NB4 (cell line): ENCODE results near the gene SYCE1.
"Not testable (repeated sequence)": the region's sequence is repeated elsewhere in the genome, so short reads cannot be mapped to it uniquely, and the experiment has no call there.

ENCODE experiments used
- DNase-seq: peaks from one replicate; pipeline ENCODE4 v3.0.0; 2010; ENCODE audit warnings: low read depth
- H3K4me3 ChIP-seq: one replicate; pipeline ENCODE4 v1.5.1; 2011; ENCODE audit warnings: mild to moderate bottlenecking, low read depth, low read length, moderate library complexity
- MAX ChIP-seq: IDR thresholded peaks from 2 replicates; pipeline ENCODE4 v1.6.1; 2011; ENCODE audit warnings: low read depth, low read length
- MYC ChIP-seq: IDR thresholded peaks from 2 replicates; pipeline ENCODE4 v1.6.1; 2011; ENCODE audit warnings: low read depth, low read length
- POLR2A ChIP-seq: IDR thresholded peaks from 2 replicates; pipeline ENCODE4 v1.6.1; 2011; ENCODE audit warnings: mild to moderate bottlenecking; ENCODE audit not compliant: insufficient read length; ENCODE audit errors: extremely low read depth
- TF ChIP-seq, protein P1 (sequence below): IDR thresholded peaks from one replicate; pipeline ENCODE4 v1.5.1; 2012; ENCODE audit warnings: low read depth, low read length

The SYCE1 gene

GRCh38 chr10:133600657-133601056 lies 35.3 kb upstream of the SYCE1 start:
- TF ChIP-seq MYC: no peak
- TF ChIP-seq, protein P1, sequence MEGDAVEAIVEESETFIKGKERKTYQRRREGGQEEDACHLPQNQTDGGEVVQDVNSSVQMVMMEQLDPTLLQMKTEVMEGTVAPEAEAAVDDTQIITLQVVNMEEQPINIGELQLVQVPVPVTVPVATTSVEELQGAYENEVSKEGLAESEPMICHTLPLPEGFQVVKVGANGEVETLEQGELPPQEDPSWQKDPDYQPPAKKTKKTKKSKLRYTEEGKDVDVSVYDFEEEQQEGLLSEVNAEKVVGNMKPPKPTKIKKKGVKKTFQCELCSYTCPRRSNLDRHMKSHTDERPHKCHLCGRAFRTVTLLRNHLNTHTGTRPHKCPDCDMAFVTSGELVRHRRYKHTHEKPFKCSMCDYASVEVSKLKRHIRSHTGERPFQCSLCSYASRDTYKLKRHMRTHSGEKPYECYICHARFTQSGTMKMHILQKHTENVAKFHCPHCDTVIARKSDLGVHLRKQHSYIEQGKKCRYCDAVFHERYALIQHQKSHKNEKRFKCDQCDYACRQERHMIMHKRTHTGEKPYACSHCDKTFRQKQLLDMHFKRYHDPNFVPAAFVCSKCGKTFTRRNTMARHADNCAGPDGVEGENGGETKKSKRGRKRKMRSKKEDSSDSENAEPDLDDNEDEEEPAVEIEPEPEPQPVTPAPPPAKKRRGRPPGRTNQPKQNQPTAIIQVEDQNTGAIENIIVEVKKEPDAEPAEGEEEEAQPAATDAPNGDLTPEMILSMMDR: no peak
- no peak overlapping the region for H3K4me3 ChIP-seq
- DNase-seq: no peak

DNA sequence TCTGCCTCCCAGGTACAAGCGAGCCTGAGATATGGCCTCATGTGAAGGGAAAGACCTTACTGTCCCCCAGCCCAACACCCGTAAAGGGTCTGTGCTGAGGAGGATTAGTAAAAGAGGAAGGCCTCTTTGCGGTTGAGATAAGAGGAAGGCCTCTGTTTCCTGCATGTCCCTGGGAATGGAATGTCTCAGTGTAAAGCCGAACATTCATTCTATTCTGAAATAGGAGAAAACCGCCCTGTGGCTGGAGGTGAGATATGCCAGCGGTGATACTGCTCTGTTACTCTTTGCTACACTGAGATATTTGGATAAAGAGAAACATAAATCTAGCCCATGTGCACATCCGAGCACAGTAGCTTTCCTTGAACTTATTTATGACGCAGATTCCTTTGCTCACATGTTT lies 34.5 kb upstream of the SYCE1 start:
- H3K4me3 ChIP-seq: not testable (repeated sequence)
- DNase-seq: peak; percentile 81

DNA sequence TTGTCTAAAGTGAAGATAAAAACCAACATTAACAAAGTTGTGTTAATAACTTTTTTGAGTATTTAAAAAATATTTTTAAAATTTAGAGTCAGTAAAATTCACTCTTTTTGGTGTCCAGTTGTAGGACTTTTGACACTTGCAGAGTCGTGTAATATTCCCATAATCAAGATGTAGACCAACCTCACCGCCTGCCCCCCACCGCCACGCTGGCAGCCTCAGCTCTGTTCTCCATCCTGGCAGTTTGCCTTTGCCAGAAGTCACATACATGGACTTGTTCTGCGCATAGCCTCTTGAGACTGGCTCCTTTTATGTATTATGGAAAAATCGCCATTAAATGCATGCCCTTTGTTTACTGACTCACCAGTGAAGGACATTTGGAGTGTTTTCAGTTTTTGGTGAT lies 27.3 kb upstream of the SYCE1 start:
- no peak overlapping the region for H3K4me3 ChIP-seq
- TF ChIP-seq, protein P1: no peak
- TF ChIP-seq POLR2A (no peak), MAX (no peak), MYC (no peak)
- DNase-seq: no peak

- TF ChIP-seq, protein P1: no peak
- TF ChIP-seq POLR2A: no peak
- TF ChIP-seq MYC: no peak
- no peak for TF ChIP-seq MAX
- no peak for DNase-seq
- H3K4me3 ChIP-seq: no peak overlapping the region
Observed at GRCh38 chr10:133590970-133591359, 25.6 kb upstream of the SYCE1 start.

GRCh38 chr10:133590226-133590969 lies 25.0 kb upstream of the SYCE1 start:
- H3K4me3 ChIP-seq: no peak overlapping the region
- TF ChIP-seq MYC (no peak), MAX (no peak), POLR2A (no peak)
- TF ChIP-seq, protein P1: no peak
- DNase-seq: no peak

- not testable (repeated sequence) for DNase-seq, H3K4me3 ChIP-seq
Observed at GRCh38 chr10:133577037-133577436, 11.7 kb upstream of the SYCE1 start.

DNA sequence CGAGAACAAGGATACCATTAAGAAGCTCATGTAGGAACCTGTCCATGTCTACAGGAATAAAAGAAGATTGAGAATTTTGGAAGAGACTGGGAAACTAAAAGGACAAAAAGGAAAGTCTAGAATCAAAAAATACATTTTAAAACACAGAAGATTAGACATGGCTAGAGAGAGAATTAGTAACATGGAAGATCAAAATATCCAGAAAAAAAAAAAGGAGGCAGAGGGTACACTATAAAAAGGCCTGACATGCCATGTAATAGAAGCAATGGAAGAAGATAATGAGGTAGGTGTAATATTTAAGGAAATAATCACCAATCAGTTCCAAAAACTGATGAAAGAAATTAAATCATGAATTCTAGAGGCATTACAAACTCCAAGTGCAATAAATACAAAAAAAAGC lies 8.1 kb upstream of the SYCE1 start:
- H3K4me3 ChIP-seq, DNase-seq: not testable (repeated sequence)

- H3K4me3 ChIP-seq, DNase-seq: not testable (repeated sequence)
Observed at GRCh38 chr10:133572055-133572454, 6.7 kb upstream of the SYCE1 start.

- H3K4me3 ChIP-seq, DNase-seq: not testable (repeated sequence)
Observed at GRCh38 chr10:133569801-133570200, 4.4 kb upstream of the SYCE1 start.

- DNase-seq, H3K4me3 ChIP-seq: not testable (repeated sequence)
Observed at GRCh38 chr10:133568831-133569527, 3.6 kb upstream of the SYCE1 start.
